Activated naive CD8-positive, alpha-beta T cell treated with anti-CD3 and anti-CD28 coated beads, Interleukin-2, amount 50 U/mL, for 24 hours (primary cell): ENCODE data around the gene SF3A1.

Source experiments
- ATAC-seq: fragments of 150-1000 bp; cut with Tn5 transposase; one replicate; pipeline ENCODE4 v1.10.0; 2021
- DNase-seq: peaks from one replicate; pipeline ENCODE4 v3.0.0; 2021
- H3K27ac Mint-ChIP-seq: one replicate; pipeline ENCODE4 v1.8.0; 2021; ENCODE audit warnings: mild to moderate bottlenecking, mixed read lengths
- H3K27me3 Mint-ChIP-seq: one replicate; pipeline ENCODE4 v1.8.0; 2021; ENCODE audit warnings: mixed read lengths
- H3K36me3 Mint-ChIP-seq: one replicate; pipeline ENCODE4 v1.8.0; 2021; ENCODE audit warnings: low read depth, mixed read lengths
- H3K4me1 Mint-ChIP-seq: one replicate; pipeline ENCODE4 v1.8.0; 2021; ENCODE audit warnings: mixed read lengths
- H3K4me3 Mint-ChIP-seq: one replicate; pipeline ENCODE4 v1.8.0; 2021; ENCODE audit warnings: mild to moderate bottlenecking, moderate library complexity, mixed read lengths
- H3K9me3 Mint-ChIP-seq: one replicate; pipeline ENCODE4 v1.8.0; 2021; ENCODE audit warnings: mixed read lengths

The SF3A1 gene

GRCh38 chr22:30297991-30298701 lies 58.5 kb downstream of the SF3A1 start:
- Mint-ChIP-seq H3K4me3 (no peak overlapping the region), H3K36me3 (peaks cover 14% of the 10 kb centered on the region), H3K4me1 (peaks cover 68% of the 10 kb centered on the region), H3K27ac (peak overlapping the region; percentile 6), H3K9me3 (no peaks in the 10 kb centered on the region), H3K27me3 (no peaks in the 10 kb centered on the region)
- DNase-seq (no peak), ATAC-seq (no peak)

- no peak for DNase-seq
- Mint-ChIP-seq H3K4me1 (peaks cover 61% of the 10 kb centered on the region), H3K4me3 (no peak overlapping the region), H3K27me3 (no peaks in the 10 kb centered on the region), H3K27ac (peak overlapping the region; percentile 6), H3K36me3 (peaks cover 15% of the 10 kb centered on the region), H3K9me3 (no peaks in the 10 kb centered on the region)
- no peak for ATAC-seq
These were observed 59.3 kb downstream of the SF3A1 start for GRCh38 chr22:30297276-30297990.

- Mint-ChIP-seq H3K27ac (peak overlapping the region; percentile 39), H3K36me3 (peaks cover 15% of the 10 kb centered on the region), H3K4me3 (no peak overlapping the region), H3K27me3 (no peaks in the 10 kb centered on the region), H3K9me3 (no peaks in the 10 kb centered on the region), H3K4me1 (peaks cover 55% of the 10 kb centered on the region)
- no peak for ATAC-seq
- no peak for DNase-seq
These were observed 59.9 kb downstream of the SF3A1 start for GRCh38 chr22:30296833-30297232.

GRCh38 chr22:30296324-30296723 lies 60.4 kb downstream of the SF3A1 start:
- Mint-ChIP-seq H3K27me3 (no peaks in the 10 kb centered on the region), H3K4me1 (peaks cover 50% of the 10 kb centered on the region), H3K4me3 (no peak overlapping the region), H3K36me3 (peaks cover 11% of the 10 kb centered on the region), H3K27ac (peak overlapping the region; percentile 39), H3K9me3 (no peaks in the 10 kb centered on the region)
- DNase-seq (no peak), ATAC-seq (no peak)

DNA sequence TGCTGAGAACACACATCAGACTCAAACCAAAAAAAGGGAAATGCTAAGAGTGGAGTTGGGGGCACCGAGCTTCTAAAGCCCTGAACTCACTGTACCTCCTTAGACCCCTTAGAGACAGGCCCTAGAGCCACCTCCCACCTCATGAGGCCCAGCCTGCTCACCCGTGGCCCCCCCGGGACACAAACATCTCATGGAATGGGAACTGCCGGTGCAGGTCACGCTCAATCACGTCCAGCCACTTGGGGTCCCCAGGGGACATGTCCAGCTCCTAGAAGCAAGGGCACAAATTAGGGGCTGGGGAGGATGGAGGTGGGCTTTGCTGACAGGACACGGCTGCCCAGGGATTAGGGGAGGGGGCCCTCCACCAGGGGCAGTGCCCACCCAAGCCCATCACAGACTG lies 61.1 kb downstream of the SF3A1 start:
- Mint-ChIP-seq H3K4me1 (peaks cover 43% of the 10 kb centered on the region), H3K27me3 (no peaks in the 10 kb centered on the region), H3K27ac (no peak overlapping the region), H3K9me3 (no peaks in the 10 kb centered on the region), H3K36me3 (peaks cover 7% of the 10 kb centered on the region), H3K4me3 (no peak overlapping the region)
- DNase-seq (no peak), ATAC-seq (no peak)

DNA sequence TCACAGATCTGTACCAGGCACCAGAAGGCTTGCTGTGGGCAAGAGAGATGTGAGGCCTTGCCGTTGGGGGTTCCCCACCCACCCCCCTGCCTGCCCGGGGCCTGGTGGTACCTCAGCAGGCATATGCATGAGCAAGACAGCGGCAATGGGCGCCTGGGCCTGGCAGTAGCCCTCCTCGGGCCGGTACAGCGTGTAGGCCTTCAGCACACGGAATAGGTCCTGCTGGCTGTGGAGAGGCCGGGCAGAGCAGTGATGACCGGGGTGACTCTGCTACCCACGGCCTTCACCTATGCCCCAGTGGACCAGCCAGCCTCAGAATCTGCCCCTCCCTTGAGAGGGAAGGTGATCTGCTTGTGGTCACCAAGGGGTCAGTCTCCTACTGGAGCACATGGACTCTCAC lies 61.9 kb downstream of the SF3A1 start:
- H3K27me3 Mint-ChIP-seq: no peaks in the 10 kb centered on the region
- no peak overlapping the region for H3K4me3 Mint-ChIP-seq
- peaks cover 48% of the 10 kb centered on the region for H3K4me1 Mint-ChIP-seq
- peaks cover 6% of the 10 kb centered on the region for H3K36me3 Mint-ChIP-seq
- ATAC-seq (no peak), DNase-seq (no peak)
- no peaks in the 10 kb centered on the region for H3K9me3 Mint-ChIP-seq
- no peak overlapping the region for H3K27ac Mint-ChIP-seq

GRCh38 chr22:30294066-30294465 lies 62.6 kb downstream of the SF3A1 start:
- H3K27me3 Mint-ChIP-seq: no peaks in the 10 kb centered on the region
- peaks cover 47% of the 10 kb centered on the region for H3K4me1 Mint-ChIP-seq
- peaks cover 4% of the 10 kb centered on the region for H3K36me3 Mint-ChIP-seq
- no peak overlapping the region for H3K27ac Mint-ChIP-seq
- H3K4me3 Mint-ChIP-seq: no peak overlapping the region
- no peak for DNase-seq
- no peak for ATAC-seq
- no peaks in the 10 kb centered on the region for H3K9me3 Mint-ChIP-seq

- Mint-ChIP-seq H3K9me3 (no peaks in the 10 kb centered on the region), H3K4me1 (peaks cover 43% of the 10 kb centered on the region), H3K27ac (no peak overlapping the region), H3K4me3 (no peak overlapping the region), H3K36me3 (peaks cover 4% of the 10 kb centered on the region), H3K27me3 (no peaks in the 10 kb centered on the region)
- no peak for ATAC-seq
- DNase-seq: no peak
These were observed 63.7 kb downstream of the SF3A1 start for GRCh38 chr22:30293026-30293425.

DNA sequence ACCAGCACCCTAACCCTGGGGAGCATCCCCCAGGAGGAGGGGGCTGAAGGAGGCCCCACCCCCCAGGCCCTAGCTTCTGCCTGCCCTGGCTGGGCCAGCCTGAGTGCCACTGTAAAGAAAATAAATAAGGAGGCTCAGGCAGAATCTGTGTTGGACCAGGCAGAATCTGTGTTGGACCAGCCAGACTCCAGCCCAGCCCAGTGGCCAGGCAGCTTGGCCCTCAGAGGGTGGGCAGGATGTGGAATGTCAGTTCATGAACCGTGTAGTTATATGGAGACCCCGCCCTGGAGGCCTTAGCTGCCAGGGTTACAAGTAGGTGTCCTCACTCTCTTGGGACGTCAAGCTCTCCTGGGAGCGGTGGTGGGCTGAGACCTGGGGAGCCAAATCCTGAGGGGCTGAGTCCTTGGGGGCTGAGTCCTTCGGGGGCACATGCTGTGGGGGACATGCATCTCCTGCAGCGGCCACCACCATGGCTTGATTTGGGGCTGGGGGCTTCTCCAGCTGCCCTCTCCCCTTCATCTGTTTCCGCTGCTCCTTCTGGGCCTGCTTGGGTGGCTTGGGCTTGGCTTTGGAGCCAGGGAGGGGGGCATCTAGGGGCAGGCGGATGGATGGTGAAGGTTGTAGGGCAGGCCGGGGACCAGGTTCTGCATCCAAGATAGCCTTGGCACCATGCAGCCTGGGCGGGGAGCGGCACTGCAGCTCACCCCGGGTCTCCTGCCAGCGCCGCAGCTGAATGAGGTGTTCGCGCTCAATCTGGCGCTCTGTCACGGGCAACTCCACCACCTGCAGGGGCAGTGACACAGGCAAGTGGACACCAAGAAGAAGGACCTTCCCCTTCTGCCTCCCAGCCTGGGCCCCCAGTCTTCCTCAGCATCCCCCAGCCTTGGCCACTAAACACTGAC lies 64.4 kb downstream of the SF3A1 start:
- H3K4me3 Mint-ChIP-seq: no peak overlapping the region
- H3K27me3 Mint-ChIP-seq: no peaks in the 10 kb centered on the region
- peaks cover 40% of the 10 kb centered on the region for H3K4me1 Mint-ChIP-seq

GRCh38 chr22:30291058-30291892 lies 65.4 kb downstream of the SF3A1 start:
- no peak for ATAC-seq
- H3K36me3 Mint-ChIP-seq: peaks cover 4% of the 10 kb centered on the region
- no peak for DNase-seq
- no peak overlapping the region for H3K27ac Mint-ChIP-seq
- no peaks in the 10 kb centered on the region for H3K9me3 Mint-ChIP-seq
- no peak overlapping the region for H3K4me3 Mint-ChIP-seq
- H3K27me3 Mint-ChIP-seq: no peaks in the 10 kb centered on the region
- peaks cover 29% of the 10 kb centered on the region for H3K4me1 Mint-ChIP-seq

More for the DNA sequence above, 64.4 kb downstream of the SF3A1 start:
- ATAC-seq (no peak), DNase-seq (no peak)
- Mint-ChIP-seq H3K9me3 (no peaks in the 10 kb centered on the region), H3K27ac (no peak overlapping the region), H3K36me3 (peaks cover 4% of the 10 kb centered on the region)

DNA sequence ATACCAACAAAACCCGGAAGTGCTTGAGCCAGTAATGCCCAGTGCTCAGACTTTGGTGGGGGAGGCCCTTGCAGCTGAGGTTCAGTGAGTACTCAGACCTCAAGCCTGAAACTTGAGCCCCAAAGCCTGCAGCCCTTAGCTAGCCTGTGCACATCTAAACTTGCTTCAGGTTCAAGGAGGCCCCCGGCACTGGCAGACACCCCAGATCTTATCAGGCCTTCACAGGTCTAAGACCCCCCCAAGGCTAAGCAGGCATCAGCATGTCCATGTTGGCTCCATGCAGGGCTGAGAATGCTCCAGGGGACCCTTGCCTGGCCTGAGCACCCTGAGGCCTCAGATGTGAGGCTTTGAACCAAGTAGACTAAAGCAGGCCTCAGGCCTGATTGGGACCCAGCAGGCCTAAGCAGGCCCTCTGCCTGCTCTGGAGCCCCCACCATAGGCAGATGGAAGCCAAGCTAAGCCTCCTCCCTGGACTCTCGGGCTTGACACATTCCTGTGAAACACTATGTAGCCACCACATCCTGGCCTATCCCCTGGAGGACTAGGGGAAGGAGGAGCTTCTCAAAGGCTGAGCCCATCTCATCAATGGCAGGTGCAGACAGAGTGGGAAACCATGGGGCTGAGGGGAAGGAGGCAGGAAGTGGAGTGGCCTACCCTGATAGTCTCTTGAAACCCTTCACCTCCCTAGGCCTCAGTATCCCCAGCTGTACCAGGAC lies 66.2 kb downstream of the SF3A1 start:
- Mint-ChIP-seq H3K27ac (peak overlapping the region; percentile 73), H3K9me3 (no peaks in the 10 kb centered on the region), H3K27me3 (no peaks in the 10 kb centered on the region), H3K36me3 (peaks cover 4% of the 10 kb centered on the region), H3K4me3 (peak overlapping the region; percentile 74), H3K4me1 (peaks cover 21% of the 10 kb centered on the region)
- no peak for ATAC-seq
- DNase-seq: no peak

- Mint-ChIP-seq H3K36me3 (peaks cover 4% of the 10 kb centered on the region), H3K27ac (peak overlapping the region; percentile 73), H3K9me3 (no peaks in the 10 kb centered on the region), H3K4me3 (peak overlapping the region; percentile 74), H3K4me1 (peaks cover 19% of the 10 kb centered on the region), H3K27me3 (no peaks in the 10 kb centered on the region)
- ATAC-seq (peak; percentile 20), DNase-seq (no peak)
These were observed 66.7 kb downstream of the SF3A1 start for GRCh38 chr22:30289980-30290313.

DNA sequence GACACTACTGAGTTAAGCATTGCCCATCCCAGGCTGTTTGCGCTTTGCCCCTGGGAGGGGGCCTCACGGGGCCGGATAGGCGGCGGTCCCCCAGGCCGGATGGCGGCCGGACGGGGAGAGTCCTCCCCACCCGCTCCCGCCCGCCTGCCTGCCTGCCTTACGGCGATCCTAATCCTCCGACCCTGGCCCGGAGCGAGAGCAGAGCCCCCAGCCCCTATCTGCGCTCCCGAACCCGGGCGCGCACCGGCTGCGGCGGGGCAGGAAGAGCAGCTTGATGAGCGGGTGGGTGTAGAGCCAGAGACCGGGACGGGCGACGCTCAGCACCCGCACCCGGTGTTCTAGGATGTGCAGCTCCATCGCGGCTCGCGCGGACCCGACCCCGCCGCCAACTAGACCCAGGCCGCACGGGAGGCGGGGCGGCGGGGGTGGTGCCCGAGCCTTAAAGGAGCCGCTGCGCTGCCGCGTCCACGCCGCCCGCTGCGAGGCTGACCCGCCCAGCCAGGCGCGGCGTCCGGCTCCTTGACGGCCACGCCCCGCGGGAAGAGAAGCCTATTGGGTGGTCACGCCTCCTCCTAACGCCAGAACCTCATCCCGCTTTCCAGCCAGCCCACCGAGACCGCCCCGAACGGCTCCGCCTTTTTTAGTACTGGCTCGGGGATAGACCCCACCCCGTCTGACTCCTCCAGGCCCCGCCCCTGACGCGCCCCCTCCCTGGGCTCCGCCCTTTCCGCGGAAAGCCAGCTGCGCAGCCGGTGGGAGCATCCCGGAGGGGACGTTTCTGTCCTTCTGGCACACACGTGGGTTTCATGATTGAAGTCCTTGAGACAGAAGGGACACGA lies 67.3 kb downstream of the SF3A1 start, which contains the start of gene CASTOR1:
Gene CASTOR1, minus strand, starts transcription at position 365 of the 839 bp plus-strand sequence. Its CDS starts 8 bp downstream, at position 357.
- Mint-ChIP-seq H3K27ac (peak within 1 kb of the TSS; percentile 73), H3K4me1 (peaks cover 19% of the 10 kb centered on the region), H3K27me3 (no peaks in the 10 kb centered on the region), H3K4me3 (peak within 1 kb of the TSS; percentile 74), H3K36me3 (peaks cover 3% of the 10 kb centered on the region), H3K9me3 (no peaks in the 10 kb centered on the region)
- ATAC-seq (peak; percentile 86), DNase-seq (peak; percentile 94)
